H1 (cell line): Measurements from ENCODE around the gene GDPD4. TPM values are rescaled to one million over a fixed set of nuclear protein-coding genes. Genes with fewer than 3 reads are reported as not detected.
"Not testable (repeated sequence)": the region's sequence is repeated elsewhere in the genome, so short reads cannot be mapped to it uniquely, and the experiment has no call there.

ENCODE experiments used
- CTCF ChIA-PET: fragments of 300-600 bp; sonication (Branson Sonifier 250); formaldehyde crosslinking; loops from one replicate; lab custom pipeline; 2021; ENCODE audit not compliant: partially characterized antibody; lab: Charles Lee
- POLR2A ChIA-PET: fragments of 300-600 bp; sonication (Branson Sonifier 250); formaldehyde crosslinking; loops from one replicate; lab custom pipeline; 2021; ENCODE audit warnings: inconsistent platforms; ENCODE audit not compliant: partially characterized antibody; lab: Charles Lee
- DNase-seq, 2 experiments: peaks; one replicate each; pipeline versions ENCODE4 v3.0.0 to v3.0.0-alpha.2; 2010 to 2022; ENCODE audit warnings: low spot score in 2 of 2, low read depth in 1 of 2, mixed read lengths in 1 of 2
- FAIRE-seq: peaks from 2 replicates; lab custom pipeline; 2011; peaks lifted over from hg19 to GRCh38; lab: Jason Lieb, UNC
- H2AFZ ChIP-seq: 2 replicates; pipeline ENCODE4 v1.8.1; 2012; ENCODE audit warnings: low read length, inconsistent platforms
- H2AK5ac ChIP-seq: 2 replicates; pipeline ENCODE4 v1.6.1; 2013; ENCODE audit warnings: low read depth, low read length
- H2BK120ac ChIP-seq: replicated peaks from 2 replicates; pipeline ENCODE3; 2013; ENCODE audit warnings: low read depth, low read length, inconsistent platforms
- H2BK12ac ChIP-seq: 2 replicates; pipeline ENCODE4 v1.6.1; 2013; ENCODE audit warnings: low read depth, low read length
- H2BK15ac ChIP-seq: 2 replicates; pipeline ENCODE4 v1.6.1; 2013; ENCODE audit warnings: low read length
- H2BK20ac ChIP-seq: 2 replicates; pipeline ENCODE4 v1.6.1; 2013; ENCODE audit warnings: low read length
- H2BK5ac ChIP-seq: 2 replicates; pipeline ENCODE4 v1.6.1; 2013; ENCODE audit warnings: low read depth, low read length
- H3K14ac ChIP-seq: 2 replicates; pipeline ENCODE4 v1.6.1; 2013; ENCODE audit warnings: inconsistent platforms; ENCODE audit not compliant: insufficient read length
- H3K18ac ChIP-seq: 2 replicates; pipeline ENCODE4 v1.6.1; 2013; ENCODE audit warnings: low read length; ENCODE audit errors: extremely low read depth
- H3K23ac ChIP-seq: 2 replicates; pipeline ENCODE4 v1.6.1; 2013; ENCODE audit warnings: inconsistent platforms; ENCODE audit not compliant: insufficient read length
- H3K23me2 ChIP-seq: 2 replicates; pipeline ENCODE4 v1.6.1; 2013; ENCODE audit warnings: low read depth, low read length
- H3K27ac ChIP-seq: 2 replicates; pipeline ENCODE4 v1.6.1; 2011; ENCODE audit warnings: low read depth, low read length, inconsistent platforms
- H3K27me3 ChIP-seq, 4 experiments: replicated peaks in 1 of 4; 1 replicate in 1 of 4; 2 replicates in 3 of 4; pipeline versions ENCODE4 v1.6.1 to v1.8.1; 2011 to 2013; ENCODE audit warnings: low read length in 3 of 4, mild to moderate bottlenecking in 3 of 4, inconsistent platforms in 2 of 4, mixed read lengths in 2 of 4, moderate library complexity in 1 of 4; ENCODE audit not compliant: control insufficient read depth in 3 of 4, insufficient read depth in 3 of 4; ENCODE audit errors: extremely low read depth in 1 of 4
- H3K36me3 ChIP-seq, 4 experiments: 2 replicates each; pipeline versions ENCODE4 v1.6.1 to v1.8.1; 2011 to 2013; ENCODE audit warnings: mild to moderate bottlenecking in 4 of 4, low read length in 3 of 4, moderate library complexity in 2 of 4, control low read depth in 1 of 4, inconsistent platforms in 1 of 4; ENCODE audit not compliant: insufficient read depth in 4 of 4, control insufficient read depth in 2 of 4
- H3K4ac ChIP-seq: replicated peaks from 2 replicates; pipeline ENCODE3; 2013; ENCODE audit warnings: low read length, low read depth, mixed read lengths, inconsistent platforms; ENCODE audit not compliant: insufficient read length
- H3K4me1 ChIP-seq, 4 experiments: replicated peaks in 1 of 4; 1 replicate in 1 of 4; 2 replicates in 3 of 4; pipeline versions ENCODE4 v1.6.1 to v1.8.1; 2011 to 2013; ENCODE audit warnings: low read length in 3 of 4, inconsistent platforms in 2 of 4, mixed read lengths in 1 of 4; ENCODE audit not compliant: insufficient read depth in 4 of 4, control insufficient read depth in 3 of 4
- H3K4me2 ChIP-seq, 2 experiments: 2 replicates each; pipeline versions ENCODE4 v1.6.1 to v1.8.1; 2011 to 2013; ENCODE audit warnings: low read depth in 2 of 2, low read length in 2 of 2, control low read depth in 1 of 2, inconsistent platforms in 1 of 2, mild to moderate bottlenecking in 1 of 2; ENCODE audit not compliant: insufficient read depth in 1 of 2
- H3K4me3 ChIP-seq, 4 experiments: fragments of 200-600, 300-600 bp in 1 of 4; sonication (generic), shearing (Covaris generic), sonication (Bioruptor Twin) in 1 of 4; 2 replicates each; pipeline versions ENCODE4 v1.5.1 to v1.8.1; 2011 to 2016; ENCODE audit warnings: low read length in 4 of 4, low read depth in 3 of 4, control low read depth in 2 of 4, inconsistent platforms in 2 of 4, mild to moderate bottlenecking in 2 of 4, mixed read lengths in 1 of 4, moderate library complexity in 1 of 4; ENCODE audit not compliant: insufficient read depth in 2 of 4; ENCODE audit errors: extremely low read depth in 1 of 4
- H3K56ac ChIP-seq: replicated peaks from 2 replicates; pipeline ENCODE3; 2013; ENCODE audit warnings: low read depth, mild to moderate bottlenecking, mixed read lengths, low read length, inconsistent platforms; ENCODE audit not compliant: insufficient read length
- H3K79me1 ChIP-seq: 2 replicates; pipeline ENCODE4 v1.6.1; 2013; ENCODE audit warnings: low read depth, low read length, control low read depth
- H3K79me2 ChIP-seq, 2 experiments: 2 replicates each; pipeline versions ENCODE4 v1.6.1 to v1.8.1; 2012 to 2013; ENCODE audit warnings: low read length in 2 of 2, mild to moderate bottlenecking in 2 of 2, inconsistent platforms in 1 of 2; ENCODE audit not compliant: insufficient read depth in 2 of 2, control insufficient read depth in 1 of 2
- H3K9ac ChIP-seq, 4 experiments: replicated peaks in 1 of 4; 1 replicate in 1 of 4; 2 replicates in 3 of 4; pipeline versions ENCODE4 v1.6.1 to v1.8.1; 2011 to 2013; ENCODE audit warnings: low read depth in 3 of 4, low read length in 3 of 4, control low read depth in 2 of 4, mild to moderate bottlenecking in 2 of 4, moderate library complexity in 2 of 4, inconsistent platforms in 1 of 4; ENCODE audit errors: extremely low read depth in 1 of 4
- H3K9me3 ChIP-seq, 2 experiments: 2 replicates each; pipeline versions ENCODE4 v1.6.1 to v1.8.1; 2012 to 2013; ENCODE audit warnings: mild to moderate bottlenecking in 2 of 2, moderate library complexity in 2 of 2, control low read depth in 1 of 2, inconsistent platforms in 1 of 2, low read depth in 1 of 2, low read length in 1 of 2, mixed read lengths in 1 of 2; ENCODE audit not compliant: insufficient read depth in 2 of 2
- H4K20me1 ChIP-seq, 2 experiments: replicated peaks in 1 of 2; 2 replicates each; pipeline versions ENCODE3 to v1.8.1; 2011 to 2013; ENCODE audit warnings: inconsistent platforms in 2 of 2, low read length in 2 of 2, mild to moderate bottlenecking in 1 of 2; ENCODE audit not compliant: insufficient read depth in 2 of 2, control insufficient read depth in 1 of 2
- H4K5ac ChIP-seq: 2 replicates; pipeline ENCODE4 v1.6.1; 2013; ENCODE audit warnings: low read length, low read depth, mixed read lengths, inconsistent platforms; ENCODE audit not compliant: insufficient read length
- H4K8ac ChIP-seq: 2 replicates; pipeline ENCODE4 v1.8.0; 2013; ENCODE audit warnings: mild to moderate bottlenecking, moderate library complexity, low read length, inconsistent platforms; ENCODE audit not compliant: insufficient read depth; ENCODE audit errors: extremely low read depth
- H4K91ac ChIP-seq: replicated peaks from 2 replicates; pipeline ENCODE3; 2013; ENCODE audit warnings: low read length, mixed read lengths, inconsistent platforms; ENCODE audit not compliant: insufficient read length
- MAX ChIP-seq: IDR thresholded peaks from 2 replicates; pipeline ENCODE4 v1.6.1; 2012; ENCODE audit warnings: inconsistent platforms
- WGBS, 2 experiments: shearing (Covaris generic) in 1 of 2; methylation state at CpG; one replicate each; pipeline versions ENCODE4 v1.1.6 to v1.1.7; 2013 to 2015; ENCODE audit warnings: low lambda C conversion rate in 2 of 2, mixed read lengths in 2 of 2, inconsistent platforms in 1 of 2, low coverage in 1 of 2, missing lambda C conversion rate in 1 of 2; ENCODE audit not compliant: insufficient replicate concordance in 2 of 2, insufficient coverage in 1 of 2, insufficient read length in 1 of 2; ENCODE audit errors: extremely low coverage in 1 of 2, missing lambda C conversion rate in 1 of 2; 5-methylcytosine and 5-hydroxymethylcytosine counted together
- polyA plus RNA-seq, 7 experiments: library from polyadenylated mRNA; depleted of rRNA in 3 of 7; stranded (reverse) in 5 of 7; unstranded in 2 of 7; fragments of >200 nt in 5 of 7; fragments of 200-250 nt in 2 of 7; gene quantifications; 1 replicate in 5 of 7; 2 replicates in 1 of 7; 4 replicates in 1 of 7; pipeline versions ENCODE4 v1.2.1 to v1.2.3, GENCODE V29; 2011 to 2013; ENCODE audit warnings: missing spikeins in 2 of 7, mixed read lengths in 2 of 7
- total RNA-seq: library from RNA; stranded (reverse); fragmentation: NEBNext Ultra II Directional; extraction: Animal tissue kit (Norgen Biotek cat#: 25700); gene quantifications from 2 replicates; pipeline ENCODE4 v1.2.1, GENCODE V29; 2021
- TF ChIP-seq, protein P1 (sequence below): IDR thresholded peaks from 2 replicates; pipeline ENCODE4 v1.6.1; 2012; ENCODE audit warnings: inconsistent platforms

The GDPD4 gene
- total and polyA plus RNA-seq, 2 of the 8 experiments (the other 6 are each of a cell fraction or from before 2014, with no cell fraction given): not detected

DNA sequence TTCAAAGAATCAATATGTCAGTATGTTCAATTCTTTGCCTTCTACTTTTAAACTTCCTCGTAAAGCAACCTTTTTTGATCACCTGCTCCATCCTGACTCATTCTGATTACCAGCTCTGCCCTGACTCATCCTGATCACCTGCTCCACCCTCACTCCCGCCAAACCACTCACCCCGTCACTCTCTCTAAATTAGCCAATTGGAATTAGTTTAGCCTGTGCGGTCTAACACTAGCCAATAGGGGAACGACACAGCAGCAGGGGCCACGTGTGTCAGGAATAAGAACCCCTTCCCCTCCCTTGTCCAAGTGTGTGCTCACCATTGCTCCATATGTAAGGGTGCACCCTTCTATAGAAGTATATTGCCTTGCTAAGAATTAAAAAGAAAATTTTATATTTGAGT, 1.5 kb downstream of the GDPD4 start:
- H3K4me1 ChIP-seq, H3K27ac ChIP-seq, H2BK5ac ChIP-seq, H2BK15ac ChIP-seq, H4K20me1 ChIP-seq, H3K27me3 ChIP-seq, H3K9ac ChIP-seq, H4K91ac ChIP-seq, H3K14ac ChIP-seq, H2AK5ac ChIP-seq, H2BK12ac ChIP-seq, H3K79me1 ChIP-seq, H3K23me2 ChIP-seq, H2BK20ac ChIP-seq, H2AFZ ChIP-seq, H2BK120ac ChIP-seq, H3K36me3 ChIP-seq, H3K4me2 ChIP-seq, H3K79me2 ChIP-seq, H4K5ac ChIP-seq, H4K8ac ChIP-seq, H3K4ac ChIP-seq, DNase-seq, H3K18ac ChIP-seq, H3K9me3 ChIP-seq, H3K23ac ChIP-seq, H3K4me3 ChIP-seq, FAIRE-seq, H3K56ac ChIP-seq: not testable (repeated sequence)
- 82% methylated on average over 6 of the region's 6 CpGs; no CpG with 5 or more reads in 1 of the 2 experiments for WGBS, 2 experiments
- ChIA-PET CTCF (interaction anchor here (0.7 kb wide), 1 partner anchor 101 kb away, joined by 3 read pairs; no protein-coding TSS in a partner anchor), POLR2A (interaction anchor here (1.1 kb wide), 1 partner anchor 25 kb away, joined by 3 read pairs; no protein-coding TSS in a partner anchor)
- TF ChIP-seq, protein P1, sequence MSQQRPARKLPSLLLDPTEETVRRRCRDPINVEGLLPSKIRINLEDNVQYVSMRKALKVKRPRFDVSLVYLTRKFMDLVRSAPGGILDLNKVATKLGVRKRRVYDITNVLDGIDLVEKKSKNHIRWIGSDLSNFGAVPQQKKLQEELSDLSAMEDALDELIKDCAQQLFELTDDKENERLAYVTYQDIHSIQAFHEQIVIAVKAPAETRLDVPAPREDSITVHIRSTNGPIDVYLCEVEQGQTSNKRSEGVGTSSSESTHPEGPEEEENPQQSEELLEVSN: peak; percentile 85
- TF ChIP-seq MAX: peak; percentile 50; the same call in 1 of the 2 replicates
